Keratinocyte (primary cell): ENCODE measurements around the gene INAFM2. TPM values are rescaled to one million over a fixed set of nuclear protein-coding genes. Genes with fewer than 3 reads are reported as not detected.

Source experiments
- DNase-seq: peaks from one replicate; pipeline ENCODE4 v3.0.0-alpha.2; 2011; ENCODE audit warnings: low read depth, missing footprints, low spot score
- FAIRE-seq: peaks from 2 replicates; lab custom pipeline; 2011; peaks lifted over from hg19 to GRCh38; lab: Jason Lieb, UNC
- H2AFZ ChIP-seq: 2 replicates; pipeline ENCODE4 v1.6.0; 2012; ENCODE audit warnings: low read length, control low read depth, inconsistent platforms; ENCODE audit not compliant: control insufficient read depth
- H3K27ac ChIP-seq: 2 replicates; pipeline ENCODE4 v1.5.1; 2011; ENCODE audit warnings: low read length; ENCODE audit not compliant: control insufficient read depth, insufficient read depth
- H3K27me3 ChIP-seq: 3 replicates; pipeline ENCODE4 v1.6.0; 2011; ENCODE audit warnings: low read length; ENCODE audit not compliant: control insufficient read depth, insufficient read depth; ENCODE audit errors: extremely low read depth
- H3K36me3 ChIP-seq, 2 experiments: 2 replicates in 1 of 2; 3 replicates in 1 of 2; pipeline ENCODE4 v1.5.1; 2011; ENCODE audit warnings: low read length in 2 of 2, mild to moderate bottlenecking in 1 of 2; ENCODE audit not compliant: control insufficient read depth in 2 of 2, insufficient read depth in 2 of 2; ENCODE audit errors: extremely low read depth in 1 of 2
- H3K4me1 ChIP-seq: 3 replicates; pipeline ENCODE4 v1.5.1; 2011; ENCODE audit warnings: low read length; ENCODE audit not compliant: control insufficient read depth, insufficient read depth; ENCODE audit errors: extremely low read depth
- H3K4me2 ChIP-seq: 3 replicates; pipeline ENCODE4 v1.6.0; 2011; ENCODE audit warnings: low read depth, low read length; ENCODE audit not compliant: control insufficient read depth, insufficient read depth; ENCODE audit errors: extremely low read depth
- H3K4me3 ChIP-seq, 3 experiments: fragments of 200-600 bp in 1 of 3; sonication (generic) in 1 of 3; 2 replicates in 2 of 3; 3 replicates in 1 of 3; pipeline ENCODE4 v1.5.1; 2011 to 2016; ENCODE audit warnings: low read length in 3 of 3, mild to moderate bottlenecking in 3 of 3, control low read depth in 2 of 3, inconsistent platforms in 1 of 3, low read depth in 1 of 3, mixed read lengths in 1 of 3, mixed run types in 1 of 3, moderate library complexity in 1 of 3; ENCODE audit not compliant: control insufficient read depth in 2 of 3, insufficient read depth in 2 of 3; ENCODE audit errors: extremely low read depth in 1 of 3
- H3K79me2 ChIP-seq: 2 replicates; pipeline ENCODE4 v1.6.0; 2012; ENCODE audit warnings: low read length; ENCODE audit not compliant: control insufficient read depth, insufficient read depth
- H3K9ac ChIP-seq: 3 replicates; pipeline ENCODE4 v1.6.0; 2011; ENCODE audit warnings: low read length; ENCODE audit not compliant: control insufficient read depth, insufficient read depth; ENCODE audit errors: extremely low read depth
- H3K9me1 ChIP-seq: 3 replicates; pipeline ENCODE4 v1.6.0; 2011; ENCODE audit warnings: low read length; ENCODE audit not compliant: control insufficient read depth, insufficient read depth; ENCODE audit errors: extremely low read depth
- H3K9me3 ChIP-seq: 2 replicates; pipeline ENCODE4 v1.5.1; 2012; ENCODE audit warnings: low read depth, low read length; ENCODE audit not compliant: control insufficient read depth
- H4K20me1 ChIP-seq: 3 replicates; pipeline ENCODE4 v1.6.0; 2011; ENCODE audit warnings: low read length; ENCODE audit not compliant: control insufficient read depth, insufficient read depth; ENCODE audit errors: extremely low read depth
- EZH2 ChIP-seq: IDR thresholded peaks from one replicate; pipeline ENCODE4 v1.6.1; 2012; ENCODE audit warnings: inconsistent platforms, mild to moderate bottlenecking, low read length, moderate library complexity
- dilution Hi-C: fragments of 300-500 bp; cut with MboI; formaldehyde crosslinking; loops from one replicate; pipeline ENCODE4 v1.7.0; 2020; ENCODE audit warnings: low sequenced_read_pairs; ENCODE audit not compliant: extremely low pct_ligation_motif_present
- polyA plus RNA-seq, 5 experiments: library from polyadenylated mRNA; depleted of rRNA in 3 of 5; stranded (reverse) in 3 of 5; stranded (forward) in 1 of 5; unstranded in 1 of 5; fragments of >200 nt; gene quantifications; 1 replicate in 1 of 5; 2 replicates in 3 of 5; 3 replicates in 1 of 5; pipeline versions ENCODE4 v1.2.1 to v1.2.3, GENCODE V29; 2011 to 2012; ENCODE audit warnings: missing spikeins in 2 of 5, low read depth in 1 of 5, low replicate concordance in 1 of 5
- TF ChIP-seq, protein P1 (sequence below), 3 experiments: IDR thresholded peaks in 1 of 3; conservative IDR thresholded peaks in 1 of 3; optimal IDR thresholded peaks in 1 of 3; 2 replicates in 2 of 3; 3 replicates in 1 of 3; pipeline versions ENCODE3 to v1.5.1; 2011; ENCODE audit warnings: low read length in 3 of 3, mild to moderate bottlenecking in 3 of 3, moderate library complexity in 2 of 3, control low read depth in 1 of 3, inconsistent platforms in 1 of 3; ENCODE audit not compliant: insufficient read depth in 2 of 3; ENCODE audit errors: extremely low read depth in 1 of 3

The INAFM2 gene
- polyA plus RNA-seq, 1 donor (not counting 4 experiments of a cell fraction or from before 2014, with no cell fraction given): 15.2 TPM

DNA sequence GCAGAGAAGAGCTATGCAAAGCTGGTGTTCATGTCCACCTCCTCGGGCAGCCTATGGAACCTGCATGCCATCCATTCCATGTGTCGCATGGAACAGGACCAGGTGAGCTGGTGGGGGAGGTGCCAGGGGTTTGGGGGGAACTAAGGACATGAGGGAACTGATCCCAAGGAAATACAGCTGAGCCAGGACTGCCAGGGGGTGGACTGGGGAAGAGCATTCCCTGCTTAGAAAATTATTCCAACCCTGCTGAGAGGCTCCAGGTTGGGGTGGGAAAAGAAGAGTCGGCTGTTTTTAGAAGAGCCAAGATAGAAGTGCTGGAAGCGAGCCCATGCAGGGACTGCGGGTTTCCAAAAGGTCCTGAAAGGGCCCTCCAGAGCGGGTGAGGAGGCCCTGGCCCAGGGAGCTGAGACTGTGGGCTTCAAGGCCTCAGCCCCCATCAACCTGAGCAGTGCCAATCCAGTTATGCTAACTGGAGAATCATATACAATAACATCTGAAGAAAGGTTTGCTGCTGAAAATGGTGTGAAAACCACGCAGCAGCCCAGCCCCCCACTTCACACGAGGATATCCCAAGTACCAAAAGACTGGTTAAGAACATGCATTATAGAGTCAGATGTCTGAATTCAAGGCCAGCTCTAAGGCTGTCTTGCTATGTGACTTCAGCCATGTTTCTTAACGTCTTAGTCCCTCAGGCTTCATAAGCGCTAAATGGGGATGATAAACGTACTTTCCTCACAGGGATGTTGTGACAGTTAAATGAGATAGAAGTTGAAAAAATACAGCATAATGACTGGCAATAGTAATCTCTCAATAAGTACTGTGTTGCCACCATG is 42.3 kb downstream of the INAFM2 start:
- no peaks in the 10 kb centered on the region for H3K9me1 ChIP-seq
- DNase-seq (no peak), FAIRE-seq (no peak)
- peaks cover 13% of the 10 kb centered on the region for H3K4me1 ChIP-seq
- H3K79me2 ChIP-seq: no peaks in the 10 kb centered on the region
- TF ChIP-seq EZH2: no peak
- TF ChIP-seq, protein P1, sequence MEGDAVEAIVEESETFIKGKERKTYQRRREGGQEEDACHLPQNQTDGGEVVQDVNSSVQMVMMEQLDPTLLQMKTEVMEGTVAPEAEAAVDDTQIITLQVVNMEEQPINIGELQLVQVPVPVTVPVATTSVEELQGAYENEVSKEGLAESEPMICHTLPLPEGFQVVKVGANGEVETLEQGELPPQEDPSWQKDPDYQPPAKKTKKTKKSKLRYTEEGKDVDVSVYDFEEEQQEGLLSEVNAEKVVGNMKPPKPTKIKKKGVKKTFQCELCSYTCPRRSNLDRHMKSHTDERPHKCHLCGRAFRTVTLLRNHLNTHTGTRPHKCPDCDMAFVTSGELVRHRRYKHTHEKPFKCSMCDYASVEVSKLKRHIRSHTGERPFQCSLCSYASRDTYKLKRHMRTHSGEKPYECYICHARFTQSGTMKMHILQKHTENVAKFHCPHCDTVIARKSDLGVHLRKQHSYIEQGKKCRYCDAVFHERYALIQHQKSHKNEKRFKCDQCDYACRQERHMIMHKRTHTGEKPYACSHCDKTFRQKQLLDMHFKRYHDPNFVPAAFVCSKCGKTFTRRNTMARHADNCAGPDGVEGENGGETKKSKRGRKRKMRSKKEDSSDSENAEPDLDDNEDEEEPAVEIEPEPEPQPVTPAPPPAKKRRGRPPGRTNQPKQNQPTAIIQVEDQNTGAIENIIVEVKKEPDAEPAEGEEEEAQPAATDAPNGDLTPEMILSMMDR (optimal IDR thresholded peaks at IDR 0.05 in 1 of 3, IDR thresholded peaks at IDR 0.05 in 1 of 3, conservative IDR thresholded peaks at IDR 0.05 in 1 of 3; ENCODE audit: extremely low read depth in 1 of 3, insufficient read depth in 2 of 3, low read length in 3 of 3): no peak
- H3K27ac ChIP-seq: no peak overlapping the region
- peaks cover 4% of the 10 kb centered on the region for H3K27me3 ChIP-seq
- no peaks in the 10 kb centered on the region for H4K20me1 ChIP-seq
- no peak overlapping the region for H3K4me3 ChIP-seq
- H3K4me2 ChIP-seq: no peak overlapping the region
- dilution Hi-C loops: no loop called here
- H3K9me3 ChIP-seq: no peaks in the 10 kb centered on the region
- no peaks in the 10 kb centered on the region for H3K36me3 ChIP-seq
- H2AFZ ChIP-seq: no peak overlapping the region
- H3K9ac ChIP-seq: no peak overlapping the region

- Histone ChIP-seq H3K4me2 (no peak overlapping the region), H3K4me1 (peaks cover 12% of the 10 kb centered on the region), H3K4me3 (no peak overlapping the region)
These were observed 43.2 kb downstream of the INAFM2 start for GRCh38 chr15:40366457-40367370.

More at GRCh38 chr15:40366457-40367370, 43.2 kb downstream of the INAFM2 start:
- Histone ChIP-seq H3K9me3 (no peaks in the 10 kb centered on the region), H3K36me3 (no peaks in the 10 kb centered on the region), H4K20me1 (no peaks in the 10 kb centered on the region), H3K79me2 (no peaks in the 10 kb centered on the region), H3K9ac (no peak overlapping the region), H3K27ac (no peak overlapping the region), H3K27me3 (peaks cover 4% of the 10 kb centered on the region), H3K9me1 (no peaks in the 10 kb centered on the region), H2AFZ (no peak overlapping the region)
- dilution Hi-C loops: no loop called here
- FAIRE-seq (no peak), DNase-seq (no peak)
- no peak for TF ChIP-seq EZH2
- TF ChIP-seq, protein P1 (optimal IDR thresholded peaks at IDR 0.05 in 1 of 3, IDR thresholded peaks at IDR 0.05 in 1 of 3, conservative IDR thresholded peaks at IDR 0.05 in 1 of 3; ENCODE audit: extremely low read depth in 1 of 3, insufficient read depth in 2 of 3, low read length in 3 of 3): no peak
